Subcutaneous abdominal adipose tissue (tissue), 5 donors: ENCODE results near the gene HOXA10.

ENCODE experiments used
- H3K27ac ChIP-seq: one replicate; pipeline ENCODE4 v1.7.0; 2013; ENCODE audit warnings: low read depth, mild to moderate bottlenecking, inconsistent platforms, low read length, moderate library complexity
- H3K27me3 ChIP-seq, 5 donors: one replicate each; pipeline ENCODE4 v1.7.0; 2013; ENCODE audit warnings: low read length in 5 of 5, inconsistent platforms in 1 of 5; ENCODE audit not compliant: control insufficient read depth in 5 of 5, insufficient read depth in 4 of 5
- H3K36me3 ChIP-seq, 5 donors: one replicate each; pipeline ENCODE4 v1.7.0; 2013; ENCODE audit warnings: low read length in 5 of 5; ENCODE audit not compliant: control insufficient read depth in 5 of 5, insufficient read depth in 5 of 5
- H3K4me1 ChIP-seq, 5 donors: one replicate each; pipeline ENCODE4 v1.7.0; 2013; ENCODE audit warnings: low read length in 5 of 5, mild to moderate bottlenecking in 3 of 5, moderate library complexity in 1 of 5; ENCODE audit not compliant: control insufficient read depth in 5 of 5, insufficient read depth in 5 of 5
- H3K4me3 ChIP-seq, 5 donors: one replicate each; pipeline ENCODE4 v1.7.0; 2013; ENCODE audit warnings: low read length in 5 of 5, low read depth in 1 of 5
- H3K9ac ChIP-seq, 5 donors: one replicate each; pipeline ENCODE4 v1.7.0; 2013; ENCODE audit warnings: low read length in 5 of 5, mild to moderate bottlenecking in 4 of 5, moderate library complexity in 3 of 5
- H3K9me3 ChIP-seq, 5 donors: one replicate each; pipeline ENCODE4 v1.7.0; 2013; ENCODE audit warnings: low read length in 5 of 5; ENCODE audit not compliant: control insufficient read depth in 5 of 5
- donor health status: healthy.
- donor health status: healthy.
- donor health status: healthy.
- donor health status: healthy.
- donor health status: healthy.

HOXA10 gene

DNA sequence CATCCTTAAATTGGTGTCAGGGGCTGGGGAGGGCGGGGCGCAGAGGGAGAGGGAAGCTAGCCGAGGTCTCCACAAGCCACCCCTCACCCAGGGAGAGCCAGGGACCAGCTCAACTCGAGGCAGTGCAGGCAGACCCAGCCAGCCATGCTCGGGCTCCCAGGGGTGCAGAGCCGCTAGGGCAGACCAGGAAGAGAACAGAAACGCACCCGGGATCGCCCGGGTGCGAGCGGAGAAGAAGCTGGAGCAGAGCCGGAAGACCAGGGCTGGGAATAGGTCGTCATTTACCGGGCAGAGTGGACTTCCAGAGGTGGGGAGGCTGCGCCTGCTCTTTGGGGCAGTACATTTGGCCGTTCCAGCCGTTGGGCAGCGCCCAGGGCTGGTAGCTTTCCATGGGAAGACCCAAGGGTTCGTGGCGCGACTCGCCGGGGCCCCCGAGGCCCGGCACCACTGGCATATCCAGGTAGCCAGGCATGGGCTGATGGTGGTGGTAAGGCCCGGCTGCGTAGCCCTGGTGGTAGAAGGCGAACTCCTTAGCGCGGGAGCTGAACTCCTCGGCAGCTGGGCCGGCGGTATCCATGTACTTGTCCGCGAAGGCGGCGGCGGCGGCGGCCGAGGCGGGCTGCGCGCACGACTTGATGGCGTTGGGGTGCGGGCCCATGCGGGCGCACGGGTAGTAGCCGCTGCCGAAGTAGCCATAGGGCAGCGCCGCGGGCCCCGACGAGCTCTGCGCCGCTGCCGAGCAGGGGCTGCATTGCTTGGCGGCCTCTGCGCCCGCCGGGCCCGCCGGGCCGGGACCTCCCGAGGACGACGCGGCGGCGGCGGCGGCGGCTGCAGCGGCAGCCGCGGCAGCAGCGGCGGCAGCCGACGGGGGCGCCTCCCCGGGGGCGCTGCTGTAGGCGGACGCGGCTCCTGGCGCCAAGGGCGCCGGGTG lies 25.0 kb upstream of the HOXA10 start:
- Histone ChIP-seq H3K4me1 (peaks cover 2 to 39% (median 33%) of the 10 kb centered on the region in 5 donors), H3K27ac (no peak overlapping the region), H3K27me3 (peaks cover 70 to 87% (median 72%) of the 10 kb centered on the region in 5 donors), H3K9ac (peak overlapping the region in 1 of 5 donors; percentile 2), H3K36me3 (no peaks in the 10 kb centered on the region), H3K9me3 (no peaks in the 10 kb centered on the region), H3K4me3 (peak overlapping the region in 4 of 5 donors; percentile 34 to 60 (median 47))

DNA sequence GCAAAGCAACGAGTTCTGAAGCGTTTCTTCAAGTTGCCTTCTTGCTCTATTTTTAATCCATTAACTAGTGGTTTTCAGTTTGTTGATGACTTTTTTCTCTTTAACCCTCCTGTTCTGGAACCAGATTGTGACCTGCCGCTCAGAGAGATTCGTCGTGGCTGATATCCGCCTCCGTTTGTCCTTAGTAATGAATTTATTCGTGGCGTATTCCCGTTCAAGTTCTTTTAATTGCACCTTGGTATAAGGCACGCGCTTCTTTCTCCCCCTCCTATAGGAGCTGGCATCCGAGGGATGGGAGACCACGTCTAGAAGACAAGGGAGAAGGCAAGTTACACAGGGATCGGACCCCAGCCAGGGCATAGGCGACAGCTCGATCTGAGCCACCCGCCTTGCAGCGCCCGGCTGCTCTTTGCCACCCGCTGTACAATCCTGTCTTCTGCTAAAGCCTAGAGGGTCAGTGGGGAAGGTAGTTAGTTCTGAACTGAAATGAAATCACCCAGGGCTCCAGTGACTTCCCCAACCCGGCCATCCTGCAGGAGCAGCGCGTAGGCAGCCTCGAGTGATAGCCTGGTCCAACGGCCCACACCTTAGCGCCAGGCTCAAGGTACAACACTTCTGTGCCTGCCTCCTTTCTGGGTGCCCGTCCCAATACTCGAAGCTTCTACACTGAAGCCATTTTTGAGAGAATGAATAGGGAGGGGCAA lies 24.2 kb upstream of the HOXA10 start:
- Histone ChIP-seq H3K27ac (no peak overlapping the region), H3K4me3 (peak overlapping the region in 2 of 5 donors; percentile 48 to 60), H3K9me3 (no peaks in the 10 kb centered on the region), H3K9ac (no peak overlapping the region), H3K36me3 (no peaks in the 10 kb centered on the region), H3K27me3 (peaks cover 67 to 86% (median 73%) of the 10 kb centered on the region in 5 donors), H3K4me1 (peaks cover 2 to 44% (median 36%) of the 10 kb centered on the region in 5 donors)

DNA sequence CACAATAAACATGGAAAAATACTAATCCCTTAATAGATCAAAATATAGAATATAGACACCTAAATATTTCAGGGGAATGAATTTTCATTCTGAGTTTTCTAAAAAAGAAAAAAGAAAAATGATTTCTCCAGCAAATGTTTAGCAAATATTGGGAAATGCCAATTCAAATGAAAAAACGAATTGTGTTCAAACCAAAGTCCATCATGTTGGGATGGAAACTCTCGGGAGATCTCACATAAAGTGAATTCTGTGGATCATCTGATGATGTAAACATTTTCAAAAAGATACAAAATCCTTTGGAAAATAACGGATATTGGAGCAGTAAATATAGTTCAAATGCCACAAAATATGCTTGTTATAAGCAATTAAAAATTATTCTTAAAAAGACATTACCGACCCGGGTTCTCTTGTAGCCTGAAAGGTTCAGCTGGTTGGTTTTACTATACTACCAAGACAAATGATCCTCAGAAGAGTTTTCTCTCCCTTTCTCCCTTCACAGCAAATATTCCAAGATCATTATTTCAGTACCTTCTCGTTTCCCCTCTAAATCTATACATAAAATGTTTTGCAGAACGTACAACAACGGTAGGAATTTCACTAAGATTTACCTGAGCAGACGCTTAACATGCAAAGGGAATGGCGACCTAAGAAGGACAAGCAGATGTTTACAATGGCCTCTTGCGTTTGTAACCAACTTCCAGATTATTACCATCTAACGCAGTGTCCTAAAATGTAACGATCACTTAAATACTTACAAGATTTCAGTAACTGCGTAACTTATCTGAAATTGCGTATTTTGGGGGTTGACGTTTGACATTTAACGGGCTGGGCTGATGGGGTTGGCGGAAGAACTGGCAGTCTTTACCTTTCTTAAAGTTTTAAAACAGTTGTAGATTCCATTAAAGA lies 23.3 kb upstream of the HOXA10 start:
- Histone ChIP-seq H3K9ac (no peak overlapping the region), H3K27ac (no peak overlapping the region), H3K9me3 (no peaks in the 10 kb centered on the region), H3K27me3 (peaks cover 58 to 82% (median 71%) of the 10 kb centered on the region in 5 donors), H3K4me3 (no peak overlapping the region), H3K36me3 (no peaks in the 10 kb centered on the region), H3K4me1 (peaks cover 2 to 53% (median 41%) of the 10 kb centered on the region in 5 donors)

DNA sequence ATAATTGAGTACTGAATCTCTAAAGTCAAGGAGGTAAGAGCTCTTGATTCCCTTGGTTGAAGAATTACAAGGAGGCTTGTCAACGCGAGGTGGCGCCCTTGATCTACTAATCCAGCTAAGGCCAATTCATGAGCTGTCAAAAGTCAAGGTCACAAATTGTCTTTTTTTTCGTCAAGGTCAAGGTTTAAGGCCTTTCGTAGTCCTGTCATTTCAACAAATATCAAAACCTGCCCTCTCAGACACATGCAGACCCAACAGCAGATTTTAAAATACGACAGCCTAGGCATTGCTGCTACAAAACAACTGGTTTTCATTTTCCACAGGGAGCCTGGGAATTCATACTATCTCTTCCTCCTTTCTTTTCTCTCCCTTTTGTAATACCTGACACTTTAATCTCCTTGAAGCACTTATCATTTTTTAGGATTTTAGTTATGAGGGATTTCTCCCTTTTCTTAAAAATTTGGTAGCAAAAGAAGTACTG lies 22.2 kb upstream of the HOXA10 start:
- Histone ChIP-seq H3K4me3 (no peak overlapping the region), H3K36me3 (no peaks in the 10 kb centered on the region), H3K9me3 (no peaks in the 10 kb centered on the region), H3K27ac (no peak overlapping the region), H3K27me3 (peaks cover 55 to 82% (median 71%) of the 10 kb centered on the region in 5 donors), H3K9ac (no peak overlapping the region), H3K4me1 (peaks cover 2 to 53% (median 40%) of the 10 kb centered on the region in 5 donors)

DNA sequence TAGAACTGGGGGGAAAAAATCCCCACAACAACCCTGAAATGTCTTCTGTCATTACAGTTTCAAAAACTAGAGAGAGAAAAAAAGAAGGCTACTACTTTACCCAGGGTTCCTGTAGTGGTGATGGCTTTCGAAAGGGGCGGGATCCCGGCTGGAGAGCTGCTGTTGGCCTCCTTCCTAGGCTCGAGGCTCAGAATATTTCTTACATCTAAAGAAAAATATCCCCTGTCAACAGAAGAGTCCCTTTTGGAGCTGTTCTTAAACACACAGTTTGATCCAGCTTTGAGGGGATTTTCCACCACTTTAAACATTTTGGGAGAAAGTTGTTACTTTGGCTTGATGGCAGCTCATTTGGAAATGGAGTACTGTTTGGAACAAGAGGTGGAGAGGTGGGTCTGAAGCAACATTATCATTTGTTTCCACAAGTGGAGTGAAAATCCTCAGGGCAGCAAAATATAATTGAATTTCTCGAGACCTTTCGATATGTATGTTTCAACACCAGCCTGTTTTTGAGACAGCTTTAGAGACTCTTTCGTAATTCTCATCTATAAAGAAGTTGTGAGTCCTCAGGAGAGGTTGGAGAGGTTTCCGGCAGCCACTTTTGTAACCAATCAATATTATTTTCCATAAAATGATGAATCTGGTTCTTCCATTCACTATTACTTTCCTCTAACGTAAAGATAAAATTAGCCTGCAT lies 20.7 kb upstream of the HOXA10 start:
- Histone ChIP-seq H3K9me3 (no peaks in the 10 kb centered on the region), H3K27me3 (peaks cover 45 to 85% (median 70%) of the 10 kb centered on the region in 5 donors), H3K4me3 (no peak overlapping the region), H3K9ac (no peak overlapping the region), H3K4me1 (peaks cover 2 to 38% (median 29%) of the 10 kb centered on the region in 5 donors), H3K36me3 (no peaks in the 10 kb centered on the region), H3K27ac (no peak overlapping the region)

DNA sequence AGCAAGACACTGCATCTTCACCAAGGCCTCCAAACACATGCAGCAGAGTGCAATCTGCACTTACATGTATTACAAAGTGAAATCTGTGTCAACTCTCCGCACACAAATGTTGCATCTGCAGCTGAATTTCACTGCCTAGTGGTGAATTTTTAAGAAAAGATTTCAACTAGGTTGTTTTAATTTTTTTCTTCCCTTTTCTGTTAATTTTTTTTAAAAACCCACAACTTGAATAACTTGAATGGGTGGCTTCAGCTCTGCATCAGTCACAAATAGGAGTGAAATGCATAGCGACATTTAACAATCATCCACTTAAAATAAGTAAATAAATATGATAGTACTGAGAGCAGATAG lies 19.9 kb upstream of the HOXA10 start:
- H3K9ac ChIP-seq, result no peak overlapping the region
- H3K36me3 ChIP-seq, result no peaks in the 10 kb centered on the region
- no peak overlapping the region for H3K27ac ChIP-seq
- H3K27me3 ChIP-seq, result peaks cover 42 to 90% (median 77%) of the 10 kb centered on the region in 5 donors
- peaks cover 2 to 38% (median 29%) of the 10 kb centered on the region in 5 donors for H3K4me1 ChIP-seq
- no peaks in the 10 kb centered on the region for H3K9me3 ChIP-seq
- no peak overlapping the region for H3K4me3 ChIP-seq

DNA sequence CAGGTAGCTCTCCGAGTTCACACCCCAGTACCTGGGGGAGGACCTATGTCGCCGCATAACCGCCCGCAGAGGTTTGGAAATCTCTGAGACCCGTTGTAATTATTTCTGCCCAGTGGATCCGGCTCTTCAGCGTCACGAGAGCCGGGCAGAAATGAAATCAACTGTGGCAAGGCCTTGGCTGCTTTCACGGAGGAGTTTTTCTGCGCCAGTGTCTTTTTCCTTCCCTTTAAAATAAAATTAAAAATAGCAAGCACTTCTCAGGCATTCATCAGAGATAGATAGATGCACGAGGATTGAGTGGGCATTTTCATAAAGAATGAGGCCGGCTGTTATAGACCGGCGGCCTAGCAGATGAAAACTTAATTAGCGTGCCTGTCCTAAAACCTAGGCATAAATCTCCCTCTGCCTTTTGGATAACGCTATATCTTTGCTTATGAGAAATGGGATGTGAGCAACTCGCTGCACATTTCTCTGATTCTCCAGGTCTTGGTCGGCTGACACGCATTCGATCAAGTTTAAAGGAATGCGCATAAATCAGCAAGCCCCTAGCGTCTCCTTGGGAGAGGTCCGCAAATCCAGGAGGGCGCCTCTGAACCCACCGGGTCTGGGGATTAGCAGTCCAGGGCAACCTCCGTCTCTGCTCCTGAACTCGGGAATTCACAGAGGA lies 19.3 kb upstream of the HOXA10 start:
- Histone ChIP-seq H3K4me1 (peaks cover 2 to 38% (median 27%) of the 10 kb centered on the region in 5 donors), H3K9me3 (no peaks in the 10 kb centered on the region), H3K27ac (no peak overlapping the region), H3K4me3 (peak overlapping the region in 4 of 5 donors; percentile 19 to 61 (median 54)), H3K27me3 (peaks cover 37 to 89% (median 78%) of the 10 kb centered on the region in 5 donors), H3K36me3 (no peaks in the 10 kb centered on the region), H3K9ac (no peak overlapping the region)

DNA sequence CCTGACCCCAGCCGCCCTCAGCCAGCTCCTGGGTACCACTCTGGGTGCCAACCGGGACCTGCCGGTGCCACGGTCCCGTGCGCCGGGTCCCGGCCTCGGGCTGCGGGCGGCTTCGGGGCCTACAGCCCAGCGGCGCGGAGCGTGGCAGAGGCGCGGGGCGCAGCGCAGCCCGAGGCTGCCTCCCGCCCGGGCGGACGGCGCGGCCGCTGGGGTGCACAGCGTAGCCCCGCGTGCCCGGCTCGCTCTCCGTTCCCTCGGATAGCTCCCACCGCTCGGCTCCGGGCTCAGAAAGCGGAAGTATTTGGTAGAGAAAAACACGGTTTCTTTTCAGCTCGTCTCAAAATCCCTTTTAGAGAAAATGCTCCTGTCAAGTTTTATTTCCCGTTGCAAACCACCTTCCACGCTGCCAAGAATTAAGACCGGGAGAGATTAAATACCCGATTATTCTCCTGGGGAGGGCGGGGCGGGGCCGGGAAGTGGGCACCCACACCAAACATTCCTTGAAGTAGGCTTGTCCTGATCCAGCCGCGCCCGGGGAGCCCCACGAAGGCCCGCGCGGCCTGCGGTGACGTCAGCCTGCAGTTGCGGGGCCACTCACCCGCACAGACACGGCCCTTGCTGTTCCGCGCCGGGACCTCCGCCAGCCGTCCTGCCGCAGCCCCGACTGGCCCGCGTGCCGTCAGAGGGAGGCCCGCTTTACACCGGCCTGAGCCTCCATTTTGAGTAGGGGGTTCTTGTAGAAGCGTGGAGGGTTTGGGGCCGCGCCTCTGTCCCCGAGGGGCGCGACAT lies 18.6 kb upstream of the HOXA10 start:
- Histone ChIP-seq H3K27me3 (peaks cover 29 to 88% (median 78%) of the 10 kb centered on the region in 5 donors), H3K9me3 (no peaks in the 10 kb centered on the region), H3K27ac (no peak overlapping the region), H3K4me3 (peak overlapping the region in 4 of 5 donors; percentile 19 to 61 (median 54)), H3K36me3 (no peaks in the 10 kb centered on the region), H3K4me1 (peaks cover 2 to 43% (median 32%) of the 10 kb centered on the region in 5 donors), H3K9ac (peak overlapping the region in 2 of 5 donors; percentile 22 to 56)
